GM18526 (cell line): ENCODE data around the gene CX3CL1.

Source experiments
- POLR2A ChIP-seq: IDR thresholded peaks from 3 replicates; pipeline ENCODE4 v1.6.1; 2011; ENCODE audit not compliant: insufficient read length; ENCODE audit errors: extremely low read depth

Gene CX3CL1

GRCh38 chr16:57374067-57374534, 1.8 kb downstream of the CX3CL1 start:
- no peak for TF ChIP-seq POLR2A

GRCh38 chr16:57376313-57376818, 4.1 kb downstream of the CX3CL1 start:
- no peak for TF ChIP-seq POLR2A

GRCh38 chr16:57377080-57377841, 5.0 kb downstream of the CX3CL1 start:
- TF ChIP-seq POLR2A = no peak

- no peak for TF ChIP-seq POLR2A
These were observed 7.3 kb downstream of the CX3CL1 start for GRCh38 chr16:57379579-57379978.

GRCh38 chr16:57380671-57381462, 8.6 kb downstream of the CX3CL1 start:
- TF ChIP-seq POLR2A = no peak

GRCh38 chr16:57381791-57382534, 9.7 kb downstream of the CX3CL1 start:
- TF ChIP-seq POLR2A = no peak

GRCh38 chr16:57382535-57383275, 10.4 kb downstream of the CX3CL1 start:
- no peak for TF ChIP-seq POLR2A

- TF ChIP-seq POLR2A = no peak
These were observed 11.3 kb downstream of the CX3CL1 start for GRCh38 chr16:57383276-57384247.

GRCh38 chr16:57384248-57385070, 12.2 kb downstream of the CX3CL1 start:
- TF ChIP-seq POLR2A = no peak

GRCh38 chr16:57385083-57385482, 12.8 kb downstream of the CX3CL1 start:
- no peak for TF ChIP-seq POLR2A

- TF ChIP-seq POLR2A = no peak
These were observed 14.2 kb downstream of the CX3CL1 start for GRCh38 chr16:57386381-57386951.

GRCh38 chr16:57387598-57388354, 15.5 kb downstream of the CX3CL1 start:
- TF ChIP-seq POLR2A = no peak
